ENCODE measurements around the gene NCAPD2.
A peak's percentile ranks its signal among the peaks of the same experiment; 100 is the strongest.

The NCAPD2 gene

GRCh38 chr12:6539314-6539682 is 45.4 kb downstream of the NCAPD2 start:
- no peak overlapping the region for H3K4me2 ChIP-seq (ENCODE audit: low read length)
- peaks cover 6% of the 10 kb centered on the region for H3K79me2 ChIP-seq
- no peak overlapping the region for H3K9ac ChIP-seq
- no peaks in the 10 kb centered on the region for H3K9me3 ChIP-seq (ENCODE audit: control insufficient read depth, low read length)
- H3K36me3 ChIP-seq (ENCODE audit: control insufficient read depth, insufficient read depth, low read length): no peaks in the 10 kb centered on the region
- TF ChIP-seq, protein P1, sequence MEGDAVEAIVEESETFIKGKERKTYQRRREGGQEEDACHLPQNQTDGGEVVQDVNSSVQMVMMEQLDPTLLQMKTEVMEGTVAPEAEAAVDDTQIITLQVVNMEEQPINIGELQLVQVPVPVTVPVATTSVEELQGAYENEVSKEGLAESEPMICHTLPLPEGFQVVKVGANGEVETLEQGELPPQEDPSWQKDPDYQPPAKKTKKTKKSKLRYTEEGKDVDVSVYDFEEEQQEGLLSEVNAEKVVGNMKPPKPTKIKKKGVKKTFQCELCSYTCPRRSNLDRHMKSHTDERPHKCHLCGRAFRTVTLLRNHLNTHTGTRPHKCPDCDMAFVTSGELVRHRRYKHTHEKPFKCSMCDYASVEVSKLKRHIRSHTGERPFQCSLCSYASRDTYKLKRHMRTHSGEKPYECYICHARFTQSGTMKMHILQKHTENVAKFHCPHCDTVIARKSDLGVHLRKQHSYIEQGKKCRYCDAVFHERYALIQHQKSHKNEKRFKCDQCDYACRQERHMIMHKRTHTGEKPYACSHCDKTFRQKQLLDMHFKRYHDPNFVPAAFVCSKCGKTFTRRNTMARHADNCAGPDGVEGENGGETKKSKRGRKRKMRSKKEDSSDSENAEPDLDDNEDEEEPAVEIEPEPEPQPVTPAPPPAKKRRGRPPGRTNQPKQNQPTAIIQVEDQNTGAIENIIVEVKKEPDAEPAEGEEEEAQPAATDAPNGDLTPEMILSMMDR (IDR thresholded peaks at IDR 0.05): no peak
- no peak overlapping the region for H2AFZ ChIP-seq
- H3K4me3 ChIP-seq (ENCODE audit: low read depth, low read length): no peak overlapping the region
- H3K27me3 ChIP-seq (ENCODE audit: control insufficient read depth, insufficient read depth, low read length): no peaks in the 10 kb centered on the region
- H3K27ac ChIP-seq: no peak overlapping the region
- peaks cover 8% of the 10 kb centered on the region for H3K4me1 ChIP-seq

GRCh38 chr12:6539707-6540134 is 45.8 kb downstream of the NCAPD2 start:
- Histone ChIP-seq H3K36me3 (ENCODE audit: control insufficient read depth, insufficient read depth, low read length) (no peaks in the 10 kb centered on the region), H3K79me2 (peaks cover 6% of the 10 kb centered on the region), H3K4me3 (ENCODE audit: low read depth, low read length) (no peak overlapping the region), H3K4me2 (ENCODE audit: low read length) (no peak overlapping the region), H3K27ac (no peak overlapping the region), H3K27me3 (ENCODE audit: control insufficient read depth, insufficient read depth, low read length) (no peaks in the 10 kb centered on the region), H3K9me3 (ENCODE audit: control insufficient read depth, low read length) (no peaks in the 10 kb centered on the region), H3K4me1 (peaks cover 8% of the 10 kb centered on the region), H3K9ac (no peak overlapping the region), H2AFZ (peak overlapping the region; percentile 68)
- TF ChIP-seq, protein P1 (IDR thresholded peaks at IDR 0.05): no peak

DNA sequence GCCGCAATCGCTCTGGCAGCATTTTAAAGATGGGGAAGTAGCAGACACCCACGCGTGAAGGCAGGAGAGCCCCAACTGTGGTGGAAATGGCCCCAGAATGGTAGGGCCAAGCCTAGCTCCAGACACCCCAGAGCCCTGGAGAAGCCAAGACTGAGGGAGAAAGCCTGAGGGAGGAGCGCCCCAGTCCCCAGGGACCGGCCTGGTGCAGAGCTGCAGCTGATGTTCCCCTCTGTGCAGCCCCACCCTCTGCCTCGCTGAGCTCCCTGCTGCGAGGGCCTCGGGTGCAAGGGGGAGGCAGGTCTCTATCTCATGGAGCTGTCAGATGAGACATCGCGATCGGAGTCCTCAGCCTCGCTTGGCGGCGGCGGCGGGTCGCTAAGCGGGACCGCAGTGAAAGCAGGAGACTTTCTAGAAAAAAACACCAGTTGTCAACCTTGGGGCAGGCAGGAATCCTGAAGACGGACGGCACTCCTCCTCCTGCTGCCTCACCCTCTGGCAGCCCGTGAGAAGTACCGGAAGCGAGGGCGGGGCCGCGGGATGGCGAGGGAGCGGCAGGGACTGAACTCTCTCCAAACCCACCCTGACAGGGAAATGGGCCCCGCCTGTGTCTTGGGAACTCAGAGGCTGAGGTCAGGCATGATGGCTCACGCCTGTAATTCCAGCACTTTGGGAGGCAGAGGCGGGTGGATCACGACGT is 46.4 kb downstream of the NCAPD2 start:
- Histone ChIP-seq H3K27ac (peak overlapping the region; percentile 36), H3K9ac (no peak overlapping the region), H3K4me3 (ENCODE audit: low read depth, low read length) (peak overlapping the region; percentile 23), H3K4me2 (ENCODE audit: low read length) (peak overlapping the region; percentile 53), H3K36me3 (ENCODE audit: control insufficient read depth, insufficient read depth, low read length) (no peaks in the 10 kb centered on the region), H2AFZ (peak overlapping the region; percentile 68), H3K79me2 (peaks cover 6% of the 10 kb centered on the region), H3K4me1 (peaks cover 8% of the 10 kb centered on the region), H3K27me3 (ENCODE audit: control insufficient read depth, insufficient read depth, low read length) (no peaks in the 10 kb centered on the region), H3K9me3 (ENCODE audit: control insufficient read depth, low read length) (no peaks in the 10 kb centered on the region)
- TF ChIP-seq, protein P1 (IDR thresholded peaks at IDR 0.05): no peak

DNA sequence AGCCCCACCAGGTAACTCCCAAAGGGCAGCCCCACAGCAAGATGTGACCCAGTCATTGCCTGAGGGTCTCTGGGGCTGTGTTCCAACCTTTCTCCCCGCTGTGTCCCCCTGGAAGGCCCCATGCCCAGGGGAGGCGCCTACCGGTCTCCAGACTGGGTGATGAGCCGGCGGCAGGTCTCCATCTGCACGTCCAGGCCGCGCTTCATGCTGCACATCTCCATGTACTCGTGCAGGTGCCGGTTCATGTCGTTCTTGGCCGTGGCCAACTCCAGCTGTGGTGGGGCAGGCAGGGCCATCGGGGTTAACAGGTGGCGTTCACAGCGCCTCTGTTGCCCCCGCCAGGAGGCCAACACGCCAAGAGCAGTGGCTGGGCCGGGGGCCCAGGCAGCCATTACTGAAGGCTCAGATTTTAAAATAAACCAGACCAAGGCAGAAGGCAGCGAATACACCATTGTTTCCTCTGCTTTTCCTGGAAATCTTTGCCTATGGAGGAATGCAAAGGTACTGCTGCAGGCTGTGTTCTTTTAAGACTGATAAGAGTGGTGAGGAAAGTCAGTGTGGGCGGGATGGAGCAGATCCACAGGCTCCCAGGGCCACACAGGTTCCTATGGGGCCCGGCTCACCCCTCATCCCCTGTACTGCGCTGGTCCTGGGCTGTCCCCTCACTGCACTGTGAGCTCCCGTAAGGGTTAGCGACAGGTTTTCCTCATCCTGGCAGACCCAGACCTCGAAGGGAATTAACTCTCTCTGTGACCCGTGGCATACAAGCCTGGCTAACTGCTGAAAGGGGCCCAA is 47.7 kb downstream of the NCAPD2 start:
- TF ChIP-seq, protein P1 (IDR thresholded peaks at IDR 0.05): no peak
- H3K4me3 ChIP-seq (ENCODE audit: low read depth, low read length): no peak overlapping the region
- no peak overlapping the region for H2AFZ ChIP-seq
- H3K27me3 ChIP-seq (ENCODE audit: control insufficient read depth, insufficient read depth, low read length): no peaks in the 10 kb centered on the region
- H3K4me2 ChIP-seq (ENCODE audit: low read length): no peak overlapping the region
- H3K4me1 ChIP-seq: peaks cover 8% of the 10 kb centered on the region
- H3K9ac ChIP-seq: no peak overlapping the region
- no peaks in the 10 kb centered on the region for H3K79me2 ChIP-seq
- H3K9me3 ChIP-seq (ENCODE audit: control insufficient read depth, low read length): no peaks in the 10 kb centered on the region
- peak overlapping the region; percentile 36 for H3K27ac ChIP-seq
- no peaks in the 10 kb centered on the region for H3K36me3 ChIP-seq (ENCODE audit: control insufficient read depth, insufficient read depth, low read length)

All from parathyroid adenoma (tissue), 2 donors.